Breast epithelium (tissue), 4 donors: Measurements from ENCODE around the gene CACNA2D3. TPM values are rescaled to one million over a fixed set of nuclear protein-coding genes. Genes with fewer than 3 reads are reported as not detected.

Source experiments
- DNase-seq, 2 donors: peaks; one replicate each; pipeline ENCODE4 v3.0.0-alpha.2; 2019; ENCODE audit warnings: low spot score in 2 of 2
- H3K27ac ChIP-seq, 2 donors: fragments of 200-600 bp; sonication (generic) in 1 of 2; one replicate each; pipeline ENCODE4 v1.5.1; 2016 to 2019; ENCODE audit warnings: mild to moderate bottlenecking in 1 of 2
- H3K27me3 ChIP-seq, 2 donors: fragments of 200-600 bp; sonication (generic) in 1 of 2; one replicate each; pipeline versions ENCODE4 v1.5.1 to v1.6.0; 2017 to 2019; ENCODE audit warnings: control low read depth in 1 of 2, mild to moderate bottlenecking in 1 of 2
- H3K36me3 ChIP-seq: fragments of 200-600 bp; one replicate; pipeline ENCODE4 v1.5.1; 2019
- H3K4me1 ChIP-seq, 2 donors: fragments of 200-600 bp; sonication (generic); one replicate each; pipeline ENCODE4 v1.5.1; 2016 to 2019; ENCODE audit warnings: control low read depth in 1 of 2
- H3K4me3 ChIP-seq, 3 donors: fragments of 200-600 bp; sonication (generic); 1 replicate in 2 of 3; 2 replicates in 1 of 3; pipeline ENCODE4 v1.5.1; 2016 to 2019; ENCODE audit warnings: mild to moderate bottlenecking in 3 of 3, moderate library complexity in 2 of 3
- H3K9me3 ChIP-seq, 2 donors: fragments of 200-600 bp; sonication (generic) in 1 of 2; one replicate each; pipeline ENCODE4 v1.5.1; 2016 to 2019; ENCODE audit warnings: control low read depth in 1 of 2
- CTCF ChIP-seq, 3 donors: fragments of 450-650 bp; IDR thresholded peaks; one replicate each; pipeline ENCODE4 v1.5.1; 2016 to 2017; ENCODE audit warnings: antibody characterized with exemption in 3 of 3, mild to moderate bottlenecking in 3 of 3, moderate library complexity in 3 of 3
- POLR2A ChIP-seq: fragments of 450-650 bp; IDR thresholded peaks from one replicate; pipeline ENCODE4 v1.6.1; 2016; ENCODE audit warnings: antibody characterized with exemption, mild to moderate bottlenecking, moderate library complexity
- POLR2AphosphoS5 ChIP-seq, 3 donors: sonication (generic); formaldehyde crosslinking; IDR thresholded peaks; one replicate each; pipeline ENCODE4 v1.6.1; 2017; ENCODE audit warnings: antibody characterized with exemption in 3 of 3
- intact Hi-C: fragments of 100-400 bp; cut with DNase I; formaldehyde crosslinking; loops from one replicate; pipeline ENCODE4 v1.15.1; 2023; ENCODE audit warnings: low total_unique reads
- total RNA-seq, 3 donors: library from RNA; depleted of rRNA; stranded (reverse); fragments of >200 nt; gene quantifications; one replicate each; pipeline ENCODE4 v1.1.0, GENCODE V29; 2016

The CACNA2D3 gene
- total RNA-seq, 3 donors from 2014 or later: 0.59 to 3.4 (median 2.3) TPM

DNA sequence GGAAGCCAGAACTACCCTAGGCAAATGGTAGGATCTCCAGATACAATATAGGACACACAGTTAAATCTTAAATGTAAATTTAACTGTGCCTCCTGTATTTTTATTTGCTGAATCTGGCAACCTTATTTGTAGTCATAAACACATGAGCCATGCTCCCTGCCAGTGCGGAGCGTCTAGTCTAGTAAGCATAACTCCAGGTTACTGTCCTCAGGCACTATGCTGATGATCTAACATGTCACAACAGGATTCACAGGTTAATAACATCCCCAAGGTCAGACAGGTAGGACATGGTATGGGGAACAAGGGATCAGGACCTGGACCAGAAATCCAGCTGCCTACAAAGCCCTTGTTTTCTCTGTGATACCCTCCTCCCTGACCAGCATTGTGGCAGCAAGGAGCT lies 305.1 kb downstream of the CACNA2D3 start:
- DNase-seq: no peak
- H3K9me3 ChIP-seq: no peaks in the 10 kb centered on the region
- intact Hi-C loops: no loop called here

GRCh38 chr3:54427941-54428871 lies 305.9 kb downstream of the CACNA2D3 start:
- H3K9me3 ChIP-seq: no peaks in the 10 kb centered on the region
- no peak overlapping the region for H3K4me3 ChIP-seq
- H3K36me3 ChIP-seq: no peaks in the 10 kb centered on the region
- intact Hi-C loops: no loop called here
- peak in 1 of 2 donors; percentile 35 for DNase-seq
- H3K27ac ChIP-seq: no peak overlapping the region
- no peaks in the 10 kb centered on the region for H3K27me3 ChIP-seq
- no peaks in the 10 kb centered on the region for H3K4me1 ChIP-seq
- TF ChIP-seq CTCF (IDR thresholded peaks at IDR 0.05) (peak; percentile 37 to 78 (median 75)), POLR2AphosphoS5 (IDR thresholded peaks at IDR 0.05) (no peak), POLR2A (no peak)

More for the DNA sequence above, 305.1 kb downstream of the CACNA2D3 start:
- no peaks in the 10 kb centered on the region for H3K27me3 ChIP-seq
- H3K27ac ChIP-seq: no peak overlapping the region
- no peaks in the 10 kb centered on the region for H3K36me3 ChIP-seq
- H3K4me3 ChIP-seq: no peak overlapping the region
- TF ChIP-seq POLR2AphosphoS5 (IDR thresholded peaks at IDR 0.05) (no peak), CTCF (IDR thresholded peaks at IDR 0.05) (no peak), POLR2A (no peak)
- no peaks in the 10 kb centered on the region for H3K4me1 ChIP-seq

DNA sequence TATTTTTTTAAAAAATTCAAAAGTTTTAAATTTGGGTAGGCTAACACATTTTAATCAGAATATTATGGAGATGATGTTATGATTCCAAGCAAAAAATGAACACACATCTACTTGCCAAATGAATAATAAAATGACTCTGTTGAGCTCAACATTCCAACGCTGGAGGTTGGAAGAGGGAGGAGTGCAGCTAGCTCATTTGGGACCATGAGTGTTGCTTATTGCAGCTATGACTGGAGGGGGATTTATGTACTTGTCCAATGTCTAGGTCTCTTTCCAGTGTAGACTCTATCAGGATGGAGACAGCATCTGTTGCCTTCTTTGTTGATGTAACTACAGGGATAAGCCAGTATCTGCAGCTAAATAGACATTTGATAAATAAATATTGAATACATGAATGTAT lies 310.6 kb downstream of the CACNA2D3 start:
- H3K4me3 ChIP-seq: no peak overlapping the region
- no peaks in the 10 kb centered on the region for H3K27me3 ChIP-seq
- no peaks in the 10 kb centered on the region for H3K36me3 ChIP-seq
- H3K9me3 ChIP-seq: no peaks in the 10 kb centered on the region
- no peaks in the 10 kb centered on the region for H3K4me1 ChIP-seq
- TF ChIP-seq POLR2AphosphoS5 (IDR thresholded peaks at IDR 0.05) (no peak), CTCF (IDR thresholded peaks at IDR 0.05) (no peak), POLR2A (no peak)
- intact Hi-C loops: no loop called here
- H3K27ac ChIP-seq: no peak overlapping the region
- no peak for DNase-seq

- no peak for DNase-seq
- H3K27ac ChIP-seq: no peak overlapping the region
- no peaks in the 10 kb centered on the region for H3K9me3 ChIP-seq
- H3K27me3 ChIP-seq: no peaks in the 10 kb centered on the region
- no peaks in the 10 kb centered on the region for H3K36me3 ChIP-seq
- TF ChIP-seq CTCF (IDR thresholded peaks at IDR 0.05) (no peak), POLR2A (no peak), POLR2AphosphoS5 (IDR thresholded peaks at IDR 0.05) (no peak)
- intact Hi-C loops: no loop called here
- no peaks in the 10 kb centered on the region for H3K4me1 ChIP-seq
- H3K4me3 ChIP-seq: no peak overlapping the region
These were observed 311.5 kb downstream of the CACNA2D3 start for GRCh38 chr3:54433846-54434245.

DNA sequence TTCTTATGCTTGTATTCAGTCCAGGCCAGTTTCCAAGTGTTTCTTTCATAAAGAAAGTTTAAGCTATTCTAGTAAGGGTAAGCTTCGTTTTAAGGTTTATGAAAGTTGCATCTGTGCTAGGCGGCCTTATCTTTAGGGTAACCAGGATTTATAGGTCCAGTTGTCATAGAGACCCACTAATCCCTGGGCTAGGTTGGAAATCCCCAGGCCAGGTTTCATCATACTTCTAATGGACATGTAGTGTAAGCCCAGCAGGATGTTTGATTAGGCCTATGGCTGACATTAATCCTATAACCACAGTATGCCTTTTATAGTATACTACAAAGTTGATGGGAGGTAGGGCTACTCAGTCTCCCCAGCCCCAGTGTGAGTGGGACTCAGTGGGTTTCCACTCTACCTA lies 312.4 kb downstream of the CACNA2D3 start:
- TF ChIP-seq CTCF (IDR thresholded peaks at IDR 0.05) (no peak), POLR2A (no peak), POLR2AphosphoS5 (IDR thresholded peaks at IDR 0.05) (no peak)
- H3K36me3 ChIP-seq: no peaks in the 10 kb centered on the region
- H3K9me3 ChIP-seq: no peaks in the 10 kb centered on the region
- H3K27me3 ChIP-seq: no peaks in the 10 kb centered on the region
- no peak for DNase-seq
- H3K4me1 ChIP-seq: no peaks in the 10 kb centered on the region
- intact Hi-C loops: no loop called here
- H3K4me3 ChIP-seq: no peak overlapping the region
- H3K27ac ChIP-seq: no peak overlapping the region
